ENCODE data around the gene TOE1. TPM values are rescaled to one million over a fixed set of nuclear protein-coding genes. Genes with fewer than 3 reads are reported as not detected.
"Not testable (repeated sequence)": the region's sequence is repeated elsewhere in the genome, so short reads cannot be mapped to it uniquely, and the experiment has no call there.

Gene TOE1
- total and polyA plus RNA-seq, 4 donors = 6.9 to 10.6 (median 8.3) TPM

GRCh38 chr1:45359882-45360513 lies 20.0 kb downstream of the TOE1 start:
- Histone ChIP-seq H3K27ac (ENCODE audit: low read depth in 1 of 2, low read length in 2 of 2) (peak overlapping the region; percentile 30 to 62), H3K27me3 (ENCODE audit: control insufficient read depth in 1 of 2, insufficient read depth in 2 of 2, low read length in 1 of 2) (no peaks in the 10 kb centered on the region), H3K9me3 (ENCODE audit: control insufficient read depth, low read length) (no peaks in the 10 kb centered on the region), H3K36me3 (ENCODE audit: control insufficient read depth in 1 of 2, insufficient read depth in 2 of 2, low read length in 1 of 2) (no peaks in the 10 kb centered on the region), H3K4me3 (ENCODE audit: low read length in 2 of 2) (no peak overlapping the region), H3K4me1 (ENCODE audit: control insufficient read depth in 1 of 2, insufficient read depth in 2 of 2, low read length in 2 of 2) (no peaks in the 10 kb centered on the region)
- intact Hi-C loops (cut with DNase I) = loop anchor here (2.0 to 5.0 kb wide), 4 partner anchors 131 to 212 kb away; partner anchors contain the start of gene TESK2 (in 1 of the 2)
- DNase-seq (peak in 1 of 2 donors; percentile 73), ATAC-seq (ENCODE audit: low FRiP score) (peak; percentile 84)
- WGBS, 2 donors = 4 to 6% methylated on average over 7 of the region's 7 CpGs

- WGBS, 2 donors = 77 to 81% methylated on average over 7 of the region's 7 CpGs
- H3K4me1 ChIP-seq (ENCODE audit: control insufficient read depth in 1 of 2, insufficient read depth in 2 of 2, low read length in 2 of 2); H3K4me3 ChIP-seq (ENCODE audit: low read length in 2 of 2); H3K9me3 ChIP-seq (ENCODE audit: control insufficient read depth, low read length); H3K36me3 ChIP-seq (ENCODE audit: control insufficient read depth in 1 of 2, insufficient read depth in 2 of 2, low read length in 1 of 2); H3K27ac ChIP-seq (ENCODE audit: low read depth in 1 of 2, low read length in 2 of 2); H3K27me3 ChIP-seq (ENCODE audit: control insufficient read depth in 1 of 2, insufficient read depth in 2 of 2, low read length in 1 of 2): not testable (repeated sequence)
- ATAC-seq (ENCODE audit: low FRiP score) = peak; percentile 41
- peak in 1 of 2 donors; percentile 56 for DNase-seq
- intact Hi-C loops (cut with DNase I) = loop anchor here (2.0 kb wide), 3 partner anchors 130 to 210 kb away; partner anchors contain the start of gene TESK2 (in 1 of the 2)
Observed at GRCh38 chr1:45360981-45361380, 21.0 kb downstream of the TOE1 start.

- no peak overlapping the region for H3K4me3 ChIP-seq (ENCODE audit: low read length in 2 of 2)
- intact Hi-C loops (cut with DNase I) = no loop called here
- ATAC-seq (ENCODE audit: low FRiP score) = no peak
- 59 to 60% methylated on average over 2 of the region's 2 CpGs for WGBS, 2 donors
- H3K27ac ChIP-seq (ENCODE audit: low read depth in 1 of 2, low read length in 2 of 2) = no peak overlapping the region
- no peak for DNase-seq
- no peaks in the 10 kb centered on the region for H3K36me3 ChIP-seq (ENCODE audit: control insufficient read depth in 1 of 2, insufficient read depth in 2 of 2, low read length in 1 of 2)
- H3K9me3 ChIP-seq (ENCODE audit: control insufficient read depth, low read length) = no peaks in the 10 kb centered on the region
- no peaks in the 10 kb centered on the region for H3K4me1 ChIP-seq (ENCODE audit: control insufficient read depth in 1 of 2, insufficient read depth in 2 of 2, low read length in 2 of 2)
- H3K27me3 ChIP-seq (ENCODE audit: control insufficient read depth in 1 of 2, insufficient read depth in 2 of 2, low read length in 1 of 2) = no peaks in the 10 kb centered on the region
Observed at GRCh38 chr1:45364294-45364693, 24.3 kb downstream of the TOE1 start.

GRCh38 chr1:45365051-45365450 lies 25.1 kb downstream of the TOE1 start:
- no peaks in the 10 kb centered on the region for H3K36me3 ChIP-seq (ENCODE audit: control insufficient read depth in 1 of 2, insufficient read depth in 2 of 2, low read length in 1 of 2)
- 91 to 93% methylated on average over 6 of the region's 6 CpGs for WGBS, 2 donors
- no peak for ATAC-seq (ENCODE audit: low FRiP score)
- no peaks in the 10 kb centered on the region for H3K4me1 ChIP-seq (ENCODE audit: control insufficient read depth in 1 of 2, insufficient read depth in 2 of 2, low read length in 2 of 2)
- no peak overlapping the region for H3K4me3 ChIP-seq (ENCODE audit: low read length in 2 of 2)
- H3K27me3 ChIP-seq (ENCODE audit: control insufficient read depth in 1 of 2, insufficient read depth in 2 of 2, low read length in 1 of 2) = no peaks in the 10 kb centered on the region
- intact Hi-C loops (cut with DNase I) = no loop called here
- H3K27ac ChIP-seq (ENCODE audit: low read depth in 1 of 2, low read length in 2 of 2) = no peak overlapping the region
- DNase-seq = no peak
- no peaks in the 10 kb centered on the region for H3K9me3 ChIP-seq (ENCODE audit: control insufficient read depth, low read length)

- no peaks in the 10 kb centered on the region for H3K36me3 ChIP-seq (ENCODE audit: control insufficient read depth in 1 of 2, insufficient read depth in 2 of 2, low read length in 1 of 2)
- H3K4me1 ChIP-seq (ENCODE audit: control insufficient read depth in 1 of 2, insufficient read depth in 2 of 2, low read length in 2 of 2) = no peaks in the 10 kb centered on the region
- H3K4me3 ChIP-seq (ENCODE audit: low read length in 2 of 2) = no peak overlapping the region
- H3K27me3 ChIP-seq (ENCODE audit: control insufficient read depth in 1 of 2, insufficient read depth in 2 of 2, low read length in 1 of 2) = no peaks in the 10 kb centered on the region
- H3K9me3 ChIP-seq (ENCODE audit: control insufficient read depth, low read length) = no peaks in the 10 kb centered on the region
- H3K27ac ChIP-seq (ENCODE audit: low read depth in 1 of 2, low read length in 2 of 2) = no peak overlapping the region
- DNase-seq (no peak), ATAC-seq (ENCODE audit: low FRiP score) (no peak)
- intact Hi-C loops (cut with DNase I) = no loop called here
Observed at GRCh38 chr1:45370575-45370974, 30.6 kb downstream of the TOE1 start.

GRCh38 chr1:45373573-45373972 lies 33.6 kb downstream of the TOE1 start:
- no peaks in the 10 kb centered on the region for H3K27me3 ChIP-seq (ENCODE audit: control insufficient read depth in 1 of 2, insufficient read depth in 2 of 2, low read length in 1 of 2)
- DNase-seq (no peak), ATAC-seq (ENCODE audit: low FRiP score) (no peak)
- H3K27ac ChIP-seq (ENCODE audit: low read depth in 1 of 2, low read length in 2 of 2) = no peak overlapping the region
- H3K4me3 ChIP-seq (ENCODE audit: low read length in 2 of 2) = no peak overlapping the region
- H3K4me1 ChIP-seq (ENCODE audit: control insufficient read depth in 1 of 2, insufficient read depth in 2 of 2, low read length in 2 of 2) = peaks cover 0 to 3% of the 10 kb centered on the region in 2 donors
- no peaks in the 10 kb centered on the region for H3K9me3 ChIP-seq (ENCODE audit: control insufficient read depth, low read length)
- H3K36me3 ChIP-seq (ENCODE audit: control insufficient read depth in 1 of 2, insufficient read depth in 2 of 2, low read length in 1 of 2) = no peaks in the 10 kb centered on the region
- intact Hi-C loops (cut with DNase I) = no loop called here

GRCh38 chr1:45375104-45376090 lies 35.4 kb downstream of the TOE1 start:
- Histone ChIP-seq H3K27ac (ENCODE audit: low read depth in 1 of 2, low read length in 2 of 2) (peak overlapping the region in 1 of 2 donors; percentile 56), H3K36me3 (ENCODE audit: control insufficient read depth in 1 of 2, insufficient read depth in 2 of 2, low read length in 1 of 2) (no peaks in the 10 kb centered on the region), H3K9me3 (ENCODE audit: control insufficient read depth, low read length) (no peaks in the 10 kb centered on the region), H3K27me3 (ENCODE audit: control insufficient read depth in 1 of 2, insufficient read depth in 2 of 2, low read length in 1 of 2) (no peaks in the 10 kb centered on the region), H3K4me1 (ENCODE audit: control insufficient read depth in 1 of 2, insufficient read depth in 2 of 2, low read length in 2 of 2) (peaks cover 0 to 3% of the 10 kb centered on the region in 2 donors), H3K4me3 (ENCODE audit: low read length in 2 of 2) (no peak overlapping the region)
- ATAC-seq (ENCODE audit: low FRiP score) = no peak
- 43% methylated on average over 3 of the region's 3 CpGs for WGBS, 2 donors
- no peak for DNase-seq
- intact Hi-C loops (cut with DNase I) = no loop called here

- no peaks in the 10 kb centered on the region for H3K27me3 ChIP-seq (ENCODE audit: control insufficient read depth in 1 of 2, insufficient read depth in 2 of 2, low read length in 1 of 2)
- no peaks in the 10 kb centered on the region for H3K9me3 ChIP-seq (ENCODE audit: control insufficient read depth, low read length)
- DNase-seq = no peak
- no peak for ATAC-seq (ENCODE audit: low FRiP score)
- H3K4me3 ChIP-seq (ENCODE audit: low read length in 2 of 2) = no peak overlapping the region
- intact Hi-C loops (cut with DNase I) = no loop called here
- no peak overlapping the region for H3K27ac ChIP-seq (ENCODE audit: low read depth in 1 of 2, low read length in 2 of 2)
- H3K36me3 ChIP-seq (ENCODE audit: control insufficient read depth in 1 of 2, insufficient read depth in 2 of 2, low read length in 1 of 2) = no peaks in the 10 kb centered on the region
- H3K4me1 ChIP-seq (ENCODE audit: control insufficient read depth in 1 of 2, insufficient read depth in 2 of 2, low read length in 2 of 2) = peaks cover 0 to 3% of the 10 kb centered on the region in 2 donors
Observed at GRCh38 chr1:45378184-45378583, 38.2 kb downstream of the TOE1 start.
